Measurements from ENCODE around the gene ETV6.

DNA sequence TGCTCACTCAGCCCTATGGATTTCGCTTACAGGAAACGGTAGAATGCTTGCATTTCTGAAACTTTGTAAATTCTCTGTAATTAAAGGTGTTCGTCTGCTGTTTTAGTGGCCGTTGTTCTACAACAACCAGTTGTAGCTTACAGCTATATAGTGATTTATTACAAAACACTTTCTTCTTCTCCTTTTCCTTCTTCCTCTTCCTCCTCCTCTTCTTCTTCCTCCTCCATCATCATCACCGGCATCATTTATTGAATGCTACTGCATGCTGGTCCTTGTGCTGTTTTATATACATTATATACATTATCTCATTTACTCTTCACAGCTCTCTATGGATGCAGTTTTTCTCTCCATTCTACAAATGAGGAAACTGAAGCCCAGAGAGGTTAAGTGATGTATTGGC is 6.4 kb downstream of the ETV6 start:
- TF ChIP-seq, protein P1, sequence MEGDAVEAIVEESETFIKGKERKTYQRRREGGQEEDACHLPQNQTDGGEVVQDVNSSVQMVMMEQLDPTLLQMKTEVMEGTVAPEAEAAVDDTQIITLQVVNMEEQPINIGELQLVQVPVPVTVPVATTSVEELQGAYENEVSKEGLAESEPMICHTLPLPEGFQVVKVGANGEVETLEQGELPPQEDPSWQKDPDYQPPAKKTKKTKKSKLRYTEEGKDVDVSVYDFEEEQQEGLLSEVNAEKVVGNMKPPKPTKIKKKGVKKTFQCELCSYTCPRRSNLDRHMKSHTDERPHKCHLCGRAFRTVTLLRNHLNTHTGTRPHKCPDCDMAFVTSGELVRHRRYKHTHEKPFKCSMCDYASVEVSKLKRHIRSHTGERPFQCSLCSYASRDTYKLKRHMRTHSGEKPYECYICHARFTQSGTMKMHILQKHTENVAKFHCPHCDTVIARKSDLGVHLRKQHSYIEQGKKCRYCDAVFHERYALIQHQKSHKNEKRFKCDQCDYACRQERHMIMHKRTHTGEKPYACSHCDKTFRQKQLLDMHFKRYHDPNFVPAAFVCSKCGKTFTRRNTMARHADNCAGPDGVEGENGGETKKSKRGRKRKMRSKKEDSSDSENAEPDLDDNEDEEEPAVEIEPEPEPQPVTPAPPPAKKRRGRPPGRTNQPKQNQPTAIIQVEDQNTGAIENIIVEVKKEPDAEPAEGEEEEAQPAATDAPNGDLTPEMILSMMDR (IDR thresholded peaks at IDR 0.05), result no peak
- no peak for TF ChIP-seq POLR2AphosphoS5 (IDR thresholded peaks at IDR 0.05; ENCODE audit: low read depth, low read length)
- TF ChIP-seq, protein P2, sequence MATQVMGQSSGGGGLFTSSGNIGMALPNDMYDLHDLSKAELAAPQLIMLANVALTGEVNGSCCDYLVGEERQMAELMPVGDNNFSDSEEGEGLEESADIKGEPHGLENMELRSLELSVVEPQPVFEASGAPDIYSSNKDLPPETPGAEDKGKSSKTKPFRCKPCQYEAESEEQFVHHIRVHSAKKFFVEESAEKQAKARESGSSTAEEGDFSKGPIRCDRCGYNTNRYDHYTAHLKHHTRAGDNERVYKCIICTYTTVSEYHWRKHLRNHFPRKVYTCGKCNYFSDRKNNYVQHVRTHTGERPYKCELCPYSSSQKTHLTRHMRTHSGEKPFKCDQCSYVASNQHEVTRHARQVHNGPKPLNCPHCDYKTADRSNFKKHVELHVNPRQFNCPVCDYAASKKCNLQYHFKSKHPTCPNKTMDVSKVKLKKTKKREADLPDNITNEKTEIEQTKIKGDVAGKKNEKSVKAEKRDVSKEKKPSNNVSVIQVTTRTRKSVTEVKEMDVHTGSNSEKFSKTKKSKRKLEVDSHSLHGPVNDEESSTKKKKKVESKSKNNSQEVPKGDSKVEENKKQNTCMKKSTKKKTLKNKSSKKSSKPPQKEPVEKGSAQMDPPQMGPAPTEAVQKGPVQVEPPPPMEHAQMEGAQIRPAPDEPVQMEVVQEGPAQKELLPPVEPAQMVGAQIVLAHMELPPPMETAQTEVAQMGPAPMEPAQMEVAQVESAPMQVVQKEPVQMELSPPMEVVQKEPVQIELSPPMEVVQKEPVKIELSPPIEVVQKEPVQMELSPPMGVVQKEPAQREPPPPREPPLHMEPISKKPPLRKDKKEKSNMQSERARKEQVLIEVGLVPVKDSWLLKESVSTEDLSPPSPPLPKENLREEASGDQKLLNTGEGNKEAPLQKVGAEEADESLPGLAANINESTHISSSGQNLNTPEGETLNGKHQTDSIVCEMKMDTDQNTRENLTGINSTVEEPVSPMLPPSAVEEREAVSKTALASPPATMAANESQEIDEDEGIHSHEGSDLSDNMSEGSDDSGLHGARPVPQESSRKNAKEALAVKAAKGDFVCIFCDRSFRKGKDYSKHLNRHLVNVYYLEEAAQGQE (IDR thresholded peaks at IDR 0.05; ENCODE audit: insufficient read depth in 1 of 2, low read depth in 2 of 2, low read length in 1 of 2), result no peak
- no peak for TF ChIP-seq TCF7L2 (IDR thresholded peaks at IDR 0.05; ENCODE audit: low read depth, low read length)
- no peak for TF ChIP-seq SIN3A (IDR thresholded peaks at IDR 0.05; ENCODE audit: borderline replicate concordance, insufficient read depth, low read depth, low read length)

Data from Panc1 (cell line).